HEK293 (cell line): Measurements from ENCODE around the gene CHRNA1.

Experiments
- CTCF ChIA-PET: fragments of 350-600 bp; formaldehyde crosslinking; extraction: SDS; loops from one replicate; lab custom pipeline; 2021; ENCODE audit warnings: antibody characterized with exemption; lab: Yijun Ruan, JAX
- POLR2A ChIA-PET: fragments of 300-600 bp; formaldehyde crosslinking; extraction: SDS; loops from one replicate; lab custom pipeline; 2020; ENCODE audit warnings: antibody characterized with exemption, inconsistent platforms; lab: Yijun Ruan, JAX
- H3K27ac ChIP-seq: fragments of 200-500 bp; sonication (Bioruptor generic); 2 replicates; pipeline ENCODE4 v1.5.1; 2014; ENCODE audit warnings: low read depth, low read length, control low read depth, inconsistent platforms; ENCODE audit errors: extremely low read depth
- H3K36me3 ChIP-seq, 2 experiments: fragments of 200-500 bp in 1 of 2; sonication (Bioruptor generic) in 1 of 2; 1 replicate in 1 of 2; 2 replicates in 1 of 2; pipeline ENCODE4 v1.5.1; 2014 to 2017; ENCODE audit warnings: inconsistent platforms in 2 of 2, low read length in 2 of 2; ENCODE audit not compliant: control insufficient read depth in 2 of 2, insufficient read depth in 1 of 2
- H3K4me1 ChIP-seq: fragments of 200-500 bp; sonication (Bioruptor generic); 2 replicates; pipeline ENCODE4 v1.5.1; 2014; ENCODE audit warnings: mild to moderate bottlenecking, low read length, inconsistent platforms; ENCODE audit not compliant: control insufficient read depth, insufficient read depth
- H3K4me3 ChIP-seq: 2 replicates; pipeline ENCODE4 v1.5.1; 2011; ENCODE audit warnings: low read depth, mild to moderate bottlenecking, control low read depth, low read length, moderate library complexity
- H3K9me3 ChIP-seq: fragments of 200-500 bp; sonication (Bioruptor generic); 2 replicates; pipeline ENCODE4 v1.5.1; 2014; ENCODE audit warnings: low read depth, low read length, inconsistent platforms; ENCODE audit not compliant: control insufficient read depth, insufficient read depth
- EGR2 ChIP-seq: fragments of 450-650 bp; formaldehyde crosslinking; IDR thresholded peaks from 2 replicates; pipeline ENCODE4 v1.5.1; 2016; ENCODE audit warnings: low read depth, missing biosample characterization, missing genetic modification characterization
- GLI2 ChIP-seq: fragments of 450-650 bp; formaldehyde crosslinking; IDR thresholded peaks from 2 replicates; pipeline ENCODE4; 2017; ENCODE audit warnings: missing biosample characterization, missing genetic modification characterization, low read depth, borderline replicate concordance
- HOXC10 ChIP-seq: sonication (generic); formaldehyde crosslinking; IDR thresholded peaks from 2 replicates; pipeline ENCODE4 v1.8.1; 2023; ENCODE audit warnings: mild to moderate bottlenecking, missing genetic modification reagents
- MYNN ChIP-seq: fragments of 450-650 bp; formaldehyde crosslinking; IDR thresholded peaks from 2 replicates; pipeline ENCODE4 v1.5.1; 2016; ENCODE audit warnings: missing biosample characterization, missing genetic modification characterization, borderline replicate concordance
- REPIN1 ChIP-seq: fragments of 450-650 bp; formaldehyde crosslinking; IDR thresholded peaks from 2 replicates; pipeline ENCODE4 v1.5.1; 2017; ENCODE audit warnings: missing biosample characterization, missing genetic modification characterization, low read depth
- SP7 ChIP-seq: fragments of 450-650 bp; formaldehyde crosslinking; IDR thresholded peaks from 2 replicates; pipeline ENCODE4 v1.5.1; 2016; ENCODE audit warnings: missing biosample characterization, missing genetic modification characterization
- ZFHX2 ChIP-seq: fragments of 450-650 bp; formaldehyde crosslinking; conservative IDR thresholded peaks from 2 replicates; pipeline ENCODE4 v1.5.1; 2016; ENCODE audit warnings: missing biosample characterization, missing genetic modification characterization
- ZNF10 ChIP-seq: fragments of 450-650 bp; formaldehyde crosslinking; IDR thresholded peaks from 2 replicates; pipeline ENCODE4 v1.5.1; 2017; ENCODE audit warnings: missing biosample characterization, missing genetic modification characterization
- ZNF266 ChIP-seq: fragments of 450-650 bp; formaldehyde crosslinking; IDR thresholded peaks from 2 replicates; pipeline ENCODE4 v1.5.1; 2016; ENCODE audit warnings: missing biosample characterization, missing genetic modification characterization, low read depth
- ZNF302 ChIP-seq: fragments of 450-650 bp; formaldehyde crosslinking; IDR thresholded peaks from 2 replicates; pipeline ENCODE4 v1.5.1; 2016; ENCODE audit warnings: missing biosample characterization, missing genetic modification characterization, low read depth
- ZNF324 ChIP-seq: fragments of 450-650 bp; formaldehyde crosslinking; IDR thresholded peaks from 2 replicates; pipeline ENCODE4 v1.5.1; 2016; ENCODE audit warnings: missing biosample characterization, missing genetic modification characterization
- ZNF354C ChIP-seq: fragments of 450-650 bp; formaldehyde crosslinking; IDR thresholded peaks from 2 replicates; pipeline ENCODE4 v1.5.1; 2016; ENCODE audit warnings: missing biosample characterization, missing genetic modification characterization, low read depth, borderline replicate concordance
- ZNF521 ChIP-seq: fragments of 450-650 bp; formaldehyde crosslinking; IDR thresholded peaks from 2 replicates; pipeline ENCODE4 v1.5.1; 2017; ENCODE audit warnings: missing biosample characterization, mild to moderate bottlenecking, missing genetic modification characterization
- ZNF530 ChIP-seq: fragments of 450-650 bp; formaldehyde crosslinking; IDR thresholded peaks from 2 replicates; pipeline ENCODE4 v1.5.1; 2016; ENCODE audit warnings: low read depth, missing biosample characterization, missing genetic modification characterization
- ZNF571 ChIP-seq: fragments of 450-650 bp; formaldehyde crosslinking; IDR thresholded peaks from 2 replicates; pipeline ENCODE4 v1.5.0; 2017; ENCODE audit warnings: missing biosample characterization, missing genetic modification characterization
- ZNF670 ChIP-seq: fragments of 450-650 bp; formaldehyde crosslinking; IDR thresholded peaks from 2 replicates; pipeline ENCODE4 v1.5.1; 2016; ENCODE audit warnings: missing biosample characterization, missing genetic modification characterization, low read depth
- ZNF785 ChIP-seq: fragments of 450-650 bp; formaldehyde crosslinking; IDR thresholded peaks from 2 replicates; pipeline ENCODE4 v1.5.1; 2016; ENCODE audit warnings: missing biosample characterization, missing genetic modification characterization
- ZSCAN30 ChIP-seq: fragments of 450-650 bp; IDR thresholded peaks from 2 replicates; pipeline ENCODE4 v1.5.1; 2018; ENCODE audit warnings: missing biosample characterization, mild to moderate bottlenecking, missing genetic modification characterization, moderate library complexity
- TF ChIP-seq, protein P1 (sequence below): fragments of 450-650 bp; formaldehyde crosslinking; IDR thresholded peaks from 2 replicates; pipeline ENCODE4 v1.5.1; 2016; ENCODE audit warnings: missing biosample characterization, missing genetic modification characterization
- TF ChIP-seq, protein P2 (sequence below): fragments of 450-650 bp; formaldehyde crosslinking; IDR thresholded peaks from 2 replicates; pipeline ENCODE4 v1.5.1; 2016; ENCODE audit warnings: missing biosample characterization, missing genetic modification characterization

The CHRNA1 gene

DNA sequence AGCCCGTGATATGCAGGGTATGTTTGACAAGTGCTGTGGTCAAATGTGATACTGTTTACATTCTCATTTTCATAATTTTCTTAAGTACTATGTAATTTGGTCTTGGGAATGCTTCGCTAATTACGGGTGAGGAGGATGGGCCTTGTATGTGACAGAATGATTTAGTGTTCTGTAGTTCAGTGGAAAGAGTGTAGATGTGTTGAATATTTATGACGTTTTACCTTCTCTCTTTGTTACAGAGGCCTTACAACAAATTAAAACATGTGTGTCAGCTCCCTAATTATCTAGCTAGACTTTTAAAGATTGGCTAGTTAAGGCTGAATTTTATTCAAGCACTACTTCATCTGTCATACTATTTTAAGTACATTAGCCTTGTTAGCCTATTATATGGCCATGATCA lies 10.6 kb upstream of the CHRNA1 start:
- Histone ChIP-seq H3K4me3 (no peak overlapping the region), H3K27ac (no peak overlapping the region), H3K9me3 (no peaks in the 10 kb centered on the region), H3K4me1 (no peaks in the 10 kb centered on the region), H3K36me3 (no peaks in the 10 kb centered on the region)
- POLR2A ChIA-PET: no interaction called here
- TF ChIP-seq ZNF266 (tag by site-specific recombination): no peak
- peak; percentile 87 for TF ChIP-seq SP7 (tag by site-specific recombination)
- CTCF ChIA-PET: interaction anchor here (0.7 to 3.3 kb wide), 6 partner anchors 10 to 921 kb away, joined by 3 to 24 read pairs (median 6); partner anchors contain the start of gene CHRNA1

DNA sequence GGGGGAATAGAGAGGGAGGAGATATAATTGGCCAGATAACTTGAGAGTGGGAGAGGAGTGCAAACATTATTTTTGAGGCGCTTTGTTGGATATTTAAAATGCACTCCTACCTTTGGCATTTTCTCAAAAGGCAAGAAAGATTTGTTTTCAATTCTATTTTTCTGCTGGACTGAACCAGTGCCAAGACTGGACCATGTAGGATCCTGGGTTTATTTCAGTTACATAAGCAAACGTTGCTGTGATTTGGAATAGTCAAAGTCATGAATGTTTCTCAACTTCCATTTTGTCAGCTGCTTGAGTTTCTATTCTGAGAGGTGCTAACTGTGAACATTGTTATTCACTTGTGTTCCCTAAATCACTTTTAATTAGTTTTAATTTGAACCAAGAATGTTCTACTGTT lies 8.9 kb upstream of the CHRNA1 start:
- Histone ChIP-seq H3K4me3 (no peak overlapping the region), H3K27ac (no peak overlapping the region), H3K36me3 (no peaks in the 10 kb centered on the region), H3K9me3 (no peaks in the 10 kb centered on the region), H3K4me1 (no peaks in the 10 kb centered on the region)
- ChIA-PET CTCF (interaction anchor here (0.7 to 4.3 kb wide), 8 partner anchors 9 to 337 kb away, joined by 3 to 142 read pairs (median 4); no protein-coding TSS in a partner anchor), POLR2A (no interaction called here)
- TF ChIP-seq MYNN (tag by site-specific recombination) (no peak), ZNF10 (tag by site-specific recombination) (no peak), EGR2 (tag by site-specific recombination) (no peak), ZNF785 (tag by site-specific recombination) (no peak), ZNF530 (tag by site-specific recombination) (no peak), ZNF571 (no peak)

DNA sequence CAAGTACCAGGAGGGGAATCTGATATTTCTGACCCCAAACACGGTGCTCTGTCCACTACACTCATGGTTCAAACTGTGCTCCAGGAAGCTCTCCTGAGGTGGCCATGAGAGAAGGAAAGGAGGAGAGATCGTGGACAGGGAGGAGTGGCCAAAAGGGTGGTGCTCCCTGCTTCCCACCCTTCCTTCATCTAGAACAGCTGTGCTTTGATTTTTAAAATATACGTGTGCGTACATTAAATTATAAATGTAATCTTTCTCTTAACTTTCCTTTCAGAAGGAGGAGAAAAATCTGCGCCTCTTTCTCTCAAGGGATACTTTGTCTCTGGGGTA lies 8.2 kb upstream of the CHRNA1 start:
- no peak overlapping the region for H3K27ac ChIP-seq
- CTCF ChIA-PET: interaction anchor here (0.6 to 4.3 kb wide), 30 partner anchors 10 to 1325 kb away, joined by 3 to 142 read pairs (median 5); no protein-coding TSS in a partner anchor
- no peak for TF ChIP-seq ZNF324 (tag by site-specific recombination)
- no peak for TF ChIP-seq ZSCAN30 (tag by site-specific recombination)
- TF ChIP-seq, protein P1, sequence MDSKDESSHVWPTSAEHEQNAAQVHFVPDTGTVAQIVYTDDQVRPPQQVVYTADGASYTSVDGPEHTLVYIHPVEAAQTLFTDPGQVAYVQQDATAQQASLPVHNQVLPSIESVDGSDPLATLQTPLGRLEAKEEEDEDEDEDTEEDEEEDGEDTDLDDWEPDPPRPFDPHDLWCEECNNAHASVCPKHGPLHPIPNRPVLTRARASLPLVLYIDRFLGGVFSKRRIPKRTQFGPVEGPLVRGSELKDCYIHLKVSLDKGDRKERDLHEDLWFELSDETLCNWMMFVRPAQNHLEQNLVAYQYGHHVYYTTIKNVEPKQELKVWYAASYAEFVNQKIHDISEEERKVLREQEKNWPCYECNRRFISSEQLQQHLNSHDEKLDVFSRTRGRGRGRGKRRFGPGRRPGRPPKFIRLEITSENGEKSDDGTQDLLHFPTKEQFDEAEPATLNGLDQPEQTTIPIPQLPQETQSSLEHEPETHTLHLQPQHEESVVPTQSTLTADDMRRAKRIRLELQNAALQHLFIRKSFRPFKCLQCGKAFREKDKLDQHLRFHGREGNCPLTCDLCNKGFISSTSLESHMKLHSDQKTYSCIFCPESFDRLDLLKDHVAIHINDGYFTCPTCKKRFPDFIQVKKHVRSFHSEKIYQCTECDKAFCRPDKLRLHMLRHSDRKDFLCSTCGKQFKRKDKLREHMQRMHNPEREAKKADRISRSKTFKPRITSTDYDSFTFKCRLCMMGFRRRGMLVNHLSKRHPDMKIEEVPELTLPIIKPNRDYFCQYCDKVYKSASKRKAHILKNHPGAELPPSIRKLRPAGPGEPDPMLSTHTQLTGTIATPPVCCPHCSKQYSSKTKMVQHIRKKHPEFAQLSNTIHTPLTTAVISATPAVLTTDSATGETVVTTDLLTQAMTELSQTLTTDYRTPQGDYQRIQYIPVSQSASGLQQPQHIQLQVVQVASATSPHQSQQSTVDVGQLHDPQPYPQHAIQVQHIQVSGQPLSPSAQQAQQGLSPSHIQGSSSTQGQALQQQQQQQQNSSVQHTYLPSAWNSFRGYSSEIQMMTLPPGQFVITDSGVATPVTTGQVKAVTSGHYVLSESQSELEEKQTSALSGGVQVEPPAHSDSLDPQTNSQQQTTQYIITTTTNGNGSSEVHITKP (tag by site-specific recombination): no peak
- TF ChIP-seq ZNF302: no peak
- TF ChIP-seq ZNF354C: no peak
- no peak for TF ChIP-seq HOXC10 (CRISPR knock-in tag)
- TF ChIP-seq, protein P2, sequence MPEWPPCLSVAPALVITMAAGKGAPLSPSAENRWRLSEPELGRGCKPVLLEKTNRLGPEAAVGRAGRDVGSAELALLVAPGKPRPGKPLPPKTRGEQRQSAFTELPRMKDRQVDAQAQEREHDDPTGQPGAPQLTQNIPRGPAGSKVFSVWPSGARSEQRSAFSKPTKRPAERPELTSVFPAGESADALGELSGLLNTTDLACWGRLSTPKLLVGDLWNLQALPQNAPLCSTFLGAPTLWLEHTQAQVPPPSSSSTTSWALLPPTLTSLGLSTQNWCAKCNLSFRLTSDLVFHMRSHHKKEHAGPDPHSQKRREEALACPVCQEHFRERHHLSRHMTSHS (tag by site-specific recombination): no peak
- TF ChIP-seq REPIN1: no peak
- no peak for TF ChIP-seq GLI2 (tag by site-specific recombination)
- no peak for TF ChIP-seq ZNF521
- no peak for TF ChIP-seq SP7 (tag by site-specific recombination)
- no peak for TF ChIP-seq ZNF670 (tag by site-specific recombination)
- no peak for TF ChIP-seq ZFHX2
- TF ChIP-seq, all 188 proteins: peak for 0
- Histone ChIP-seq H3K9me3 (no peaks in the 10 kb centered on the region), H3K4me1 (no peaks in the 10 kb centered on the region), H3K4me3 (no peak overlapping the region), H3K36me3 (no peaks in the 10 kb centered on the region)
- POLR2A ChIA-PET: no interaction called here
